Jurkat, Clone E6-1 (cell line): Measurements from ENCODE around the gene OLA1.

Experiments
- DNase-seq: peaks from one replicate; pipeline ENCODE4 v3.0.0-alpha.2; 2011; ENCODE audit warnings: low read depth, low spot score
- H3K4me3 ChIP-seq: 2 replicates; pipeline ENCODE4 v1.5.1; 2011; ENCODE audit warnings: mild to moderate bottlenecking, low read length, control low read depth, moderate library complexity

OLA1 gene

GRCh38 chr2:174025271-174026121 lies 222.8 kb downstream of the OLA1 start:
- no peak for DNase-seq
- no peak overlapping the region for H3K4me3 ChIP-seq

GRCh38 chr2:174024524-174025270 lies 223.6 kb downstream of the OLA1 start:
- no peak for DNase-seq
- H3K4me3 ChIP-seq, result no peak overlapping the region

- H3K4me3 ChIP-seq, result no peak overlapping the region
- no peak for DNase-seq
Observed at GRCh38 chr2:174023591-174024523, 224.5 kb downstream of the OLA1 start.
